ENCODE results near the gene DAB2IP.
"Not testable (repeated sequence)": the region's sequence is repeated elsewhere in the genome, so short reads cannot be mapped to it uniquely, and the experiment has no call there.

DAB2IP gene

GRCh38 chr9:121785673-121786542 lies 134.5 kb downstream of the DAB2IP start:
- Mint-ChIP-seq H3K27me3 (peaks cover 2% of the 10 kb centered on the region), H3K4me1 (peaks cover 9% of the 10 kb centered on the region), H3K4me3 (no peak overlapping the region), H3K27ac (no peak overlapping the region), H3K36me3 (no peaks in the 10 kb centered on the region), H3K9me3 (no peaks in the 10 kb centered on the region)

- no peak overlapping the region for H3K4me3 Mint-ChIP-seq
- no peaks in the 10 kb centered on the region for H3K27me3 Mint-ChIP-seq
- peaks cover 9% of the 10 kb centered on the region for H3K4me1 Mint-ChIP-seq
- no peaks in the 10 kb centered on the region for H3K9me3 Mint-ChIP-seq
- no peak overlapping the region for H3K27ac Mint-ChIP-seq
- H3K36me3 Mint-ChIP-seq = no peaks in the 10 kb centered on the region
Measured at GRCh38 chr9:121786543-121786948, 135.1 kb downstream of the DAB2IP start.

GRCh38 chr9:121786998-121787422 lies 135.6 kb downstream of the DAB2IP start:
- H3K36me3 Mint-ChIP-seq = no peaks in the 10 kb centered on the region

GRCh38 chr9:121788686-121789366 lies 137.4 kb downstream of the DAB2IP start:
- Mint-ChIP-seq H3K4me3 (no peak overlapping the region), H3K27ac (no peak overlapping the region), H3K36me3 (no peaks in the 10 kb centered on the region)

More at GRCh38 chr9:121786998-121787422, 135.6 kb downstream of the DAB2IP start:
- Mint-ChIP-seq H3K27ac (no peak overlapping the region), H3K4me3 (no peak overlapping the region), H3K9me3 (no peaks in the 10 kb centered on the region), H3K27me3 (no peaks in the 10 kb centered on the region), H3K4me1 (peaks cover 9% of the 10 kb centered on the region)

GRCh38 chr9:121790841-121791240 lies 139.4 kb downstream of the DAB2IP start:
- no peak overlapping the region for H3K4me3 Mint-ChIP-seq
- H3K27ac Mint-ChIP-seq = no peak overlapping the region
- no peaks in the 10 kb centered on the region for H3K36me3 Mint-ChIP-seq
- no peaks in the 10 kb centered on the region for H3K4me1 Mint-ChIP-seq
- no peaks in the 10 kb centered on the region for H3K27me3 Mint-ChIP-seq
- H3K9me3 Mint-ChIP-seq = no peaks in the 10 kb centered on the region

More at GRCh38 chr9:121788686-121789366, 137.4 kb downstream of the DAB2IP start:
- peaks cover 6% of the 10 kb centered on the region for H3K4me1 Mint-ChIP-seq
- H3K27me3 Mint-ChIP-seq = no peaks in the 10 kb centered on the region
- no peaks in the 10 kb centered on the region for H3K9me3 Mint-ChIP-seq

GRCh38 chr9:121792476-121792875 lies 141.0 kb downstream of the DAB2IP start:
- not testable (repeated sequence) for H3K27ac Mint-ChIP-seq, H3K4me3 Mint-ChIP-seq, H3K36me3 Mint-ChIP-seq, H3K9me3 Mint-ChIP-seq, H3K27me3 Mint-ChIP-seq, H3K4me1 Mint-ChIP-seq

- H3K27ac Mint-ChIP-seq, H3K4me3 Mint-ChIP-seq: not testable (repeated sequence)
Measured at GRCh38 chr9:121794334-121794733, 142.9 kb downstream of the DAB2IP start.

GRCh38 chr9:121797081-121797480 lies 145.6 kb downstream of the DAB2IP start:
- no peak overlapping the region for H3K27ac Mint-ChIP-seq
- no peak overlapping the region for H3K4me3 Mint-ChIP-seq
- no peaks in the 10 kb centered on the region for H3K9me3 Mint-ChIP-seq
- peaks cover 5% of the 10 kb centered on the region for H3K27me3 Mint-ChIP-seq
- no peaks in the 10 kb centered on the region for H3K4me1 Mint-ChIP-seq
- H3K36me3 Mint-ChIP-seq = no peaks in the 10 kb centered on the region

More at GRCh38 chr9:121794334-121794733, 142.9 kb downstream of the DAB2IP start:
- not testable (repeated sequence) for H3K4me1 Mint-ChIP-seq, H3K27me3 Mint-ChIP-seq, H3K9me3 Mint-ChIP-seq, H3K36me3 Mint-ChIP-seq

- Mint-ChIP-seq H3K9me3 (peaks cover under 1% of the 10 kb centered on the region), H3K36me3 (no peaks in the 10 kb centered on the region), H3K27ac (no peak overlapping the region), H3K4me1 (no peaks in the 10 kb centered on the region), H3K27me3 (peaks cover 5% of the 10 kb centered on the region), H3K4me3 (no peak overlapping the region)
Measured at GRCh38 chr9:121798941-121799340, 147.5 kb downstream of the DAB2IP start.

GRCh38 chr9:121800376-121800775 lies 148.9 kb downstream of the DAB2IP start:
- peaks cover 2% of the 10 kb centered on the region for H3K36me3 Mint-ChIP-seq

GRCh38 chr9:121801579-121801978 lies 150.1 kb downstream of the DAB2IP start:
- H3K36me3 Mint-ChIP-seq = peaks cover 2% of the 10 kb centered on the region
- H3K27ac Mint-ChIP-seq = no peak overlapping the region
- H3K4me3 Mint-ChIP-seq = no peak overlapping the region
- peaks cover 7% of the 10 kb centered on the region for H3K27me3 Mint-ChIP-seq
- H3K4me1 Mint-ChIP-seq = no peaks in the 10 kb centered on the region
- peaks cover 12% of the 10 kb centered on the region for H3K9me3 Mint-ChIP-seq

More at GRCh38 chr9:121800376-121800775, 148.9 kb downstream of the DAB2IP start:
- peaks cover 7% of the 10 kb centered on the region for H3K27me3 Mint-ChIP-seq
- H3K4me1 Mint-ChIP-seq = no peaks in the 10 kb centered on the region
- H3K9me3 Mint-ChIP-seq = peaks cover 12% of the 10 kb centered on the region
- H3K27ac Mint-ChIP-seq = no peak overlapping the region
- no peak overlapping the region for H3K4me3 Mint-ChIP-seq

GRCh38 chr9:121802753-121803152 lies 151.3 kb downstream of the DAB2IP start:
- Mint-ChIP-seq H3K4me3 (no peak overlapping the region), H3K9me3 (peaks cover 12% of the 10 kb centered on the region), H3K36me3 (peaks cover 2% of the 10 kb centered on the region), H3K4me1 (no peaks in the 10 kb centered on the region), H3K27ac (no peak overlapping the region), H3K27me3 (peaks cover 4% of the 10 kb centered on the region)

GRCh38 chr9:121807069-121807822 lies 155.8 kb downstream of the DAB2IP start:
- Mint-ChIP-seq H3K4me1 (no peaks in the 10 kb centered on the region), H3K9me3 (peaks cover 12% of the 10 kb centered on the region), H3K27me3 (peaks cover 2% of the 10 kb centered on the region), H3K27ac (no peak overlapping the region), H3K36me3 (peaks cover 2% of the 10 kb centered on the region), H3K4me3 (no peak overlapping the region)

- H3K27me3 Mint-ChIP-seq = peaks cover 2% of the 10 kb centered on the region
- no peaks in the 10 kb centered on the region for H3K4me1 Mint-ChIP-seq
- H3K4me3 Mint-ChIP-seq = no peak overlapping the region
- peaks cover 12% of the 10 kb centered on the region for H3K9me3 Mint-ChIP-seq
- H3K36me3 Mint-ChIP-seq = peaks cover 2% of the 10 kb centered on the region
- no peak overlapping the region for H3K27ac Mint-ChIP-seq
Measured at GRCh38 chr9:121807823-121808278, 156.4 kb downstream of the DAB2IP start.

- no peak overlapping the region for H3K4me3 Mint-ChIP-seq
- peaks cover 12% of the 10 kb centered on the region for H3K9me3 Mint-ChIP-seq
- H3K27me3 Mint-ChIP-seq = peaks cover 2% of the 10 kb centered on the region
- peaks cover 2% of the 10 kb centered on the region for H3K36me3 Mint-ChIP-seq
- H3K4me1 Mint-ChIP-seq = no peaks in the 10 kb centered on the region
- H3K27ac Mint-ChIP-seq = no peak overlapping the region
Measured at GRCh38 chr9:121808781-121809180, 157.3 kb downstream of the DAB2IP start.

Data from activated naive CD4-positive, alpha-beta T cell treated with anti-CD3 and anti-CD28 coated beads, Interleukin-2, amount 50 U/mL, for 24 hours (primary cell).